Islet of Langerhans (tissue), 1 donor: ENCODE results near the gene RPL19.
"Not testable (repeated sequence)": the region's sequence is repeated elsewhere in the genome, so short reads cannot be mapped to it uniquely, and the experiment has no call there.

Source experiments
- FAIRE-seq: peaks from one replicate; lab custom pipeline; 2011; peaks lifted over from hg19 to GRCh38; lab: Jason Lieb, UNC

RPL19 gene

GRCh38 chr17:39244600-39245570 lies 44.8 kb downstream of the RPL19 start:
- FAIRE-seq: no peak

DNA sequence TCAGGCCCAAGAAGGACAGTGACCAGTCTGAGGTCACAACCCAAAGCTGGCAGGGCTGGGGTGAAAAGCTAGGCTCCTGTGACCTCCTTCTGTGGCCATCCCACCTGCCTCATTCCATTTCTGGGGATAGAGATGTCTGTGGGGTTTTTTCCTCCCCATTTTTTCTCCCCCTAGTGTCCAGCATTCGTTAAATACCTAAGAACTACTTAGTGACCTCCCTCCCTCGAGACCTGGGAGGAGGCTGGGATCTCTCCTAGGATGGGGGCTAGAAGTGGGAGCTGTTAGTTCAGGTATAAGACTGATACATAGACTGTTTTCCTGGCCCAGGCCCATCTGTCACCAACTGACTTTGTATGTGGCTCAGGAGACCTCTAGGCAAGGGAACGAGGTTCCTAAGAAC lies 46.2 kb downstream of the RPL19 start:
- FAIRE-seq: no peak

DNA sequence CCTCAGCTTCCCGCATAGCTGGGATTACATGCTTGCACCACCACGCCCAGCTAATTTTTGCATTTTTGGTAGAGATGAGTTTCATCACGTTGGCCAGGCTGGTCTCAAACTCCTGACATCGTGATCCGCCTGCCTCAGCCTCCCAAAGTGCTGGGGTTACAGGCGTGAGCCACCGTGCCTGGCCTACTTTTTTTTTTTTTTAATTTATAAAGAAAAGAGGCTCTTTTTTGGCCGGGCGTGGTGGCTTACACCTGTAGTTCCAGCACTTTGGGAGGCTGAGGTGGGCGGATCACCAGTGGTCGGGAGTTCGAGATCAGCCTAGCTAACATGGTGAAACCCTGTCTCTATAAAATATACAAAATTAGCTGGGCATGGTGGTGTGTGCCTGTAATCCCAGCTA lies 50.0 kb downstream of the RPL19 start:
- FAIRE-seq: not testable (repeated sequence)

DNA sequence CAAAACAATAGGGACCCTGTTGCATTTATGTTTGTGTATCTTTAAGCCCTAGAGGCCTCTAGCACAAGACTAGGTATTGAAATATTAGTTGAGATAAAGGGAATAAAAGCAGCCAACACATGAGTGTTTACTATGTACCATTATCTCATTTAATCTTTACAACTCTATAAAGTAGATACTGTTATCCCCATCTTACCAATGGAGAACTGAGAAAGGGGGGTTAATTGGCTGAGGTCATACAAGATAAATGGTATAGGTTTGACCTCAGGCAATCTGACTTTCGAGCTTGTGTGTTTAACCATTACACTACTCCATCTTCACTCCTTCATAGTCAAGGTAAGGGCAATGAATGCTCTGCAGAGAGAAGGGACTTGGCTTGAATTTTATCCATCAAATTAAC lies 51.9 kb downstream of the RPL19 start:
- FAIRE-seq: no peak

DNA sequence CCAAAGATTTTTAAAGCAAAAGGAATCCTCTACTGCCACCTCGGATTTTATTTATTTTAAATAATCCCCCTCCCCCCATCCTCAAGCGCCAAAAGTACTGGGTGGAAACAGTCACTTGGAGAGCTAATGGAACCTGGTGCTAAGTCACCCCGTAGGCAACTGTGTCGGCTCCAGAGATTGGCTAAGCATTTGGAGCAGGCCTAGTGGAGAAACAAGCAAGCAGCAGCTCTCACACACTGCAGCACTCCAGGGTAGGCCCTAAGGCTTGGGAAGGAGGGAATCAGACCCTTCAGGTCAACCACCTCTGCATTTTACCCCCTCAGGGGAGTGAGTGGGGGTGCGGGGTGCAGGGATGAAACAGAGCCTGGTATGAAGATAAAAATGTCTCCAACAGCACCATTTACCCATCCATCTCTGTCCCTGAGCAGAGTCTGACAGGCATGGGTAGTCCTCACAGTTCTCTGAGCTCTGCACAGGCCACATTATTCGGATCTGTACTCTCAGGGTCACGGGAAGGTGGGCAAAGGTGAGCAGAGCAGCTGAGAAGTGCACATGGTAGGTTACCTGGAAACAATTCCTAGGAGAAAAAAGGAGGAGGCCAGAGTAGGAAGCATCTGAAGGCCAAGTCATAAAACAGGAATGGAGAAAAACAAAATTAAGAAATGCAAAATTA lies 52.8 kb downstream of the RPL19 start:
- no peak for FAIRE-seq
